ENCODE results near the gene CENPV. TPM values are rescaled to one million over a fixed set of nuclear protein-coding genes. Genes with fewer than 3 reads are reported as not detected.

Gene CENPV
- total and polyA plus RNA-seq, 10 of the 15 experiments (the other 5 are each of a cell fraction or from before 2014, with no cell fraction given), result 22.5 to 98.6 (median 80.8) TPM

DNA sequence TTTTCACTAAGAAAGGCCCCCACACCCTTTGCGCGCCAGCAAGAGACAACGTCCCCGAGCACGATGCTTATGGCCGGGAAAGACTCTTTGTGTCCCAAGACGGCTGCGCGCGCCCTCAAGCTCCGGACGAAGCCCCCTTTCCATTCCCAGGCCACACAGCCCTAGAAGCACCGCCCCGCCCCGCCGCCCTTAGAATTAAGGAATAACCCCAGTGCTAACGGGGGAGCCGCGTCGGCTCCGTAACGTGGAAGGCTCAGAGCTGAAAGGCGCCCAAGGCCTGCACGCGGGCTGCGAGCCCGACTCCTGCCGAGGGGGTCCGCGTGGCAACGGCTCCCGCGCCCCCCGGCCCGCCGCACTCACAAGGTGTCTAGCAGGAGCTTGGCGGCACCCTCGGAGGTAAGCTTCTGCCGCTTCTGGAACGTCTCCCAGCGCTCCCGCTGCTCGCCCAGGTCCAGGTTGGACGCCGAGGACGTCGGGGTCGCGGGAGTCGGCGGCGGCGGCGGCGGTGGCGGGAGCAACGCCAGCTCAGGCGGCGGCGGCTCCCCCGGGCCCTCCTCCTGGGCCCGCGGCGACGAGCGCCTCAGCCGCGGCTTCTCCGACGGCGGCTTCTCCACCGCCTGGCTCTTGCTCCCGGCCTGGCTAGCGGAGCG is 477 bp downstream of the CENPV start:
- CTCF ChIA-PET, result interaction anchor here (0.9 to 8.2 kb wide), 14 partner anchors 12 to 280 kb away, joined by 3 to 88 read pairs (median 4); partner anchors contain the start of gene NCOR1
- Histone ChIP-seq H2AFZ (ENCODE audit: control insufficient read depth, low read depth, low read length) (peak overlapping the region; percentile 82), H3K4me1 (ENCODE audit: control insufficient read depth, insufficient read depth, low read length) (peaks cover 3% of the 10 kb centered on the region; the same call in 1 of the 2 replicates), H3K79me2 (ENCODE audit: control insufficient read depth, insufficient read depth, low read length) (peaks cover 23% of the 10 kb centered on the region), H3K9ac (ENCODE audit: control insufficient read depth, insufficient read depth, low read length) (peak overlapping the region; percentile 71), H4K20me1 (ENCODE audit: control insufficient read depth, insufficient read depth) (no peaks in the 10 kb centered on the region), H3K36me3 (ENCODE audit: control insufficient read depth in 2 of 2, insufficient read depth in 2 of 2, low read length in 1 of 2) (peaks cover 3 to 7% of the 10 kb centered on the region in 2 experiments; a peak in 1 of 4 replicates), H3K27me3 (replicated peaks in 1 of 2; ENCODE audit: control insufficient read depth in 2 of 2, insufficient read depth in 2 of 2, low read length in 1 of 2) (no peaks in the 10 kb centered on the region), H3K4me2 (ENCODE audit: control insufficient read depth, insufficient read depth) (peak overlapping the region; percentile 61), H3K9me3 (replicated peaks; ENCODE audit: control insufficient read depth, insufficient read depth, low read length) (no peaks in the 10 kb centered on the region), H3K4me3 (peak overlapping the region; percentile 83), H3K27ac (ENCODE audit: control insufficient read depth, insufficient read depth) (peak overlapping the region; percentile 61)
- POLR2A ChIA-PET, result interaction anchor here (0.5 to 2.0 kb wide), 9 partner anchors 11 to 137 kb away, joined by 3 to 8 read pairs (median 3); no protein-coding TSS in a partner anchor
- no peak for FAIRE-seq
- 0 out of 4 replicates have a peak, but pooled peaks of 1 of the 2 experiments have one; percentile 2 for TF ChIP-seq IKZF2 (IDR thresholded peaks at IDR 0.05)
- TF ChIP-seq MEF2B (IDR thresholded peaks at IDR 0.05; ENCODE audit: partially characterized antibody, poor library complexity, severe bottlenecking), result peak; percentile 17
- TF ChIP-seq IKZF1 (conservative IDR thresholded peaks at IDR 0.05), result peak; percentile 96
- TF ChIP-seq, protein P1, sequence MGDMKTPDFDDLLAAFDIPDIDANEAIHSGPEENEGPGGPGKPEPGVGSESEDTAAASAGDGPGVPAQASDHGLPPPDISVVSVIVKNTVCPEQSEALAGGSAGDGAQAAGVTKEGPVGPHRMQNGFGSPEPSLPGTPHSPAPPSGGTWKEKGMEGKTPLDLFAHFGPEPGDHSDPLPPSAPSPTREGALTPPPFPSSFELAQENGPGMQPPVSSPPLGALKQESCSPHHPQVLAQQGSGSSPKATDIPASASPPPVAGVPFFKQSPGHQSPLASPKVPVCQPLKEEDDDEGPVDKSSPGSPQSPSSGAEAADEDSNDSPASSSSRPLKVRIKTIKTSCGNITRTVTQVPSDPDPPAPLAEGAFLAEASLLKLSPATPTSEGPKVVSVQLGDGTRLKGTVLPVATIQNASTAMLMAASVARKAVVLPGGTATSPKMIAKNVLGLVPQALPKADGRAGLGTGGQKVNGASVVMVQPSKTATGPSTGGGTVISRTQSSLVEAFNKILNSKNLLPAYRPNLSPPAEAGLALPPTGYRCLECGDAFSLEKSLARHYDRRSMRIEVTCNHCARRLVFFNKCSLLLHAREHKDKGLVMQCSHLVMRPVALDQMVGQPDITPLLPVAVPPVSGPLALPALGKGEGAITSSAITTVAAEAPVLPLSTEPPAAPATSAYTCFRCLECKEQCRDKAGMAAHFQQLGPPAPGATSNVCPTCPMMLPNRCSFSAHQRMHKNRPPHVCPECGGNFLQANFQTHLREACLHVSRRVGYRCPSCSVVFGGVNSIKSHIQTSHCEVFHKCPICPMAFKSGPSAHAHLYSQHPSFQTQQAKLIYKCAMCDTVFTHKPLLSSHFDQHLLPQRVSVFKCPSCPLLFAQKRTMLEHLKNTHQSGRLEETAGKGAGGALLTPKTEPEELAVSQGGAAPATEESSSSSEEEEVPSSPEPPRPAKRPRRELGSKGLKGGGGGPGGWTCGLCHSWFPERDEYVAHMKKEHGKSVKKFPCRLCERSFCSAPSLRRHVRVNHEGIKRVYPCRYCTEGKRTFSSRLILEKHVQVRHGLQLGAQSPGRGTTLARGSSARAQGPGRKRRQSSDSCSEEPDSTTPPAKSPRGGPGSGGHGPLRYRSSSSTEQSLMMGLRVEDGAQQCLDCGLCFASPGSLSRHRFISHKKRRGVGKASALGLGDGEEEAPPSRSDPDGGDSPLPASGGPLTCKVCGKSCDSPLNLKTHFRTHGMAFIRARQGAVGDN (IDR thresholded peaks at IDR 0.05), result peak; percentile 61
- peak; percentile 51; the same call in 1 of the 2 replicates for TF ChIP-seq DPF2 (IDR thresholded peaks at IDR 0.05)
- peak; percentile 70; the same call in 1 of the 2 replicates for TF ChIP-seq LARP7 (IDR thresholded peaks at IDR 0.05)
- TF ChIP-seq RUNX3 (IDR thresholded peaks at IDR 0.05; ENCODE audit: low read length), result no peak
- TF ChIP-seq BRCA1 (IDR thresholded peaks at IDR 0.05; ENCODE audit: low read depth, low read length), result no peak
- TF ChIP-seq, protein P2, sequence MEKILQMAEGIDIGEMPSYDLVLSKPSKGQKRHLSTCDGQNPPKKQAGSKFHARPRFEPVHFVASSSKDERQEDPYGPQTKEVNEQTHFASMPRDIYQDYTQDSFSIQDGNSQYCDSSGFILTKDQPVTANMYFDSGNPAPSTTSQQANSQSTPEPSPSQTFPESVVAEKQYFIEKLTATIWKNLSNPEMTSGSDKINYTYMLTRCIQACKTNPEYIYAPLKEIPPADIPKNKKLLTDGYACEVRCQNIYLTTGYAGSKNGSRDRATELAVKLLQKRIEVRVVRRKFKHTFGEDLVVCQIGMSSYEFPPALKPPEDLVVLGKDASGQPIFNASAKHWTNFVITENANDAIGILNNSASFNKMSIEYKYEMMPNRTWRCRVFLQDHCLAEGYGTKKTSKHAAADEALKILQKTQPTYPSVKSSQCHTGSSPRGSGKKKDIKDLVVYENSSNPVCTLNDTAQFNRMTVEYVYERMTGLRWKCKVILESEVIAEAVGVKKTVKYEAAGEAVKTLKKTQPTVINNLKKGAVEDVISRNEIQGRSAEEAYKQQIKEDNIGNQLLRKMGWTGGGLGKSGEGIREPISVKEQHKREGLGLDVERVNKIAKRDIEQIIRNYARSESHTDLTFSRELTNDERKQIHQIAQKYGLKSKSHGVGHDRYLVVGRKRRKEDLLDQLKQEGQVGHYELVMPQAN (conservative IDR thresholded peaks at IDR 0.05), result peak; percentile 43; the same call in 1 of the 2 replicates
- TF ChIP-seq, protein P3, sequence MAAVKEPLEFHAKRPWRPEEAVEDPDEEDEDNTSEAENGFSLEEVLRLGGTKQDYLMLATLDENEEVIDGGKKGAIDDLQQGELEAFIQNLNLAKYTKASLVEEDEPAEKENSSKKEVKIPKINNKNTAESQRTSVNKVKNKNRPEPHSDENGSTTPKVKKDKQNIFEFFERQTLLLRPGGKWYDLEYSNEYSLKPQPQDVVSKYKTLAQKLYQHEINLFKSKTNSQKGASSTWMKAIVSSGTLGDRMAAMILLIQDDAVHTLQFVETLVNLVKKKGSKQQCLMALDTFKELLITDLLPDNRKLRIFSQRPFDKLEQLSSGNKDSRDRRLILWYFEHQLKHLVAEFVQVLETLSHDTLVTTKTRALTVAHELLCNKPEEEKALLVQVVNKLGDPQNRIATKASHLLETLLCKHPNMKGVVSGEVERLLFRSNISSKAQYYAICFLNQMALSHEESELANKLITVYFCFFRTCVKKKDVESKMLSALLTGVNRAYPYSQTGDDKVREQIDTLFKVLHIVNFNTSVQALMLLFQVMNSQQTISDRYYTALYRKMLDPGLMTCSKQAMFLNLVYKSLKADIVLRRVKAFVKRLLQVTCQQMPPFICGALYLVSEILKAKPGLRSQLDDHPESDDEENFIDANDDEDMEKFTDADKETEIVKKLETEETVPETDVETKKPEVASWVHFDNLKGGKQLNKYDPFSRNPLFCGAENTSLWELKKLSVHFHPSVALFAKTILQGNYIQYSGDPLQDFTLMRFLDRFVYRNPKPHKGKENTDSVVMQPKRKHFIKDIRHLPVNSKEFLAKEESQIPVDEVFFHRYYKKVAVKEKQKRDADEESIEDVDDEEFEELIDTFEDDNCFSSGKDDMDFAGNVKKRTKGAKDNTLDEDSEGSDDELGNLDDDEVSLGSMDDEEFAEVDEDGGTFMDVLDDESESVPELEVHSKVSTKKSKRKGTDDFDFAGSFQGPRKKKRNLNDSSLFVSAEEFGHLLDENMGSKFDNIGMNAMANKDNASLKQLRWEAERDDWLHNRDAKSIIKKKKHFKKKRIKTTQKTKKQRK (IDR thresholded peaks at IDR 0.05; ENCODE audit: low read depth, low read length), result no peak
- 0 out of 2 replicates have a peak, but pooled peaks have one; percentile 15 for TF ChIP-seq BACH1 (IDR thresholded peaks at IDR 0.05; ENCODE audit: borderline replicate concordance)
- under 1% methylated on average over 46 of the region's 75 CpGs for WGBS (ENCODE audit: insufficient coverage, insufficient replicate concordance, low lambda C conversion rate, missing lambda C conversion rate)
- peak; percentile 66 for ATAC-seq
- BruUV-seq (replicated peaks), result no TSS peak
- DNase-seq (ENCODE audit: low read depth, low spot score), result no peak
- RAD21 ChIA-PET (ENCODE audit: unreplicated experiment), result interaction anchor here (0.5 to 3.0 kb wide), 15 partner anchors 11 to 169 kb away, joined by 3 to 15 read pairs (median 4); partner anchors contain the start of gene TRPV2
- in situ Hi-C loops (cut with MboI), result no loop called here
- intact Hi-C loops (cut with micrococcal nuclease; ENCODE audit: unreplicated experiment), result loop anchor here (2.0 kb wide), 1 partner anchor 66 kb away; no protein-coding TSS in a partner anchor
- SMC1A ChIA-PET (ENCODE audit: uncharacterized antibody, unreplicated experiment), result interaction anchor here (0.9 to 4.3 kb wide), 4 partner anchors 11 to 169 kb away, joined by 6 to 28 read pairs (median 11); no protein-coding TSS in a partner anchor
